KBM-7 (cell line): ENCODE data around the gene SEMA6D.

Experiments
- DNase-seq: peaks from one replicate; pipeline ENCODE4 v3.0.0-alpha.2; 2015
- in situ Hi-C: fragments of 300-500 bp; cut with MboI; formaldehyde crosslinking; loops from 2 replicates; pipeline ENCODE4 v1.14.3; 2020; ENCODE audit warnings: low sequenced_read_pairs, low pct_unique_long_range_greater_than_20kb, mixed read lengths

Gene SEMA6D

DNA sequence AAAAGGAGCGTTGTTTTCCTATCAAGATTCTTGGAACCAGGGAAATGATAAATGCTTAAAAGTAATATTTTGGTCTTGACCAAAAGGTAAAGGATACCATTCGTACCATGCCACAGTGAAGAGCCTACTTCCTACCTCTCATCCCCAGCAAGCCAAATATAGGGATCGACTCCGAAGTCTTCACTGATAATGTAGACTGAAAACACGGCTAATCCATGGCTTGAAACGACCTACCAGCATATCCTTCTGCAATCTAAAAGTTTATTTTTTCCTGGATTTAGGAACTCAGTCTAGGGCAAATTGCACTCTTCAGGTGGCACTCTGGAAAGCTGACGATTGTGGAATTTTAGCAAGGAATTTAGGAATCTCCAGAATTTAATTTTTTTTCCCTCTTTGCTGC lies 1.9 kb upstream of the SEMA6D start:
- in situ Hi-C loops: no loop called here
- no peak for DNase-seq

DNA sequence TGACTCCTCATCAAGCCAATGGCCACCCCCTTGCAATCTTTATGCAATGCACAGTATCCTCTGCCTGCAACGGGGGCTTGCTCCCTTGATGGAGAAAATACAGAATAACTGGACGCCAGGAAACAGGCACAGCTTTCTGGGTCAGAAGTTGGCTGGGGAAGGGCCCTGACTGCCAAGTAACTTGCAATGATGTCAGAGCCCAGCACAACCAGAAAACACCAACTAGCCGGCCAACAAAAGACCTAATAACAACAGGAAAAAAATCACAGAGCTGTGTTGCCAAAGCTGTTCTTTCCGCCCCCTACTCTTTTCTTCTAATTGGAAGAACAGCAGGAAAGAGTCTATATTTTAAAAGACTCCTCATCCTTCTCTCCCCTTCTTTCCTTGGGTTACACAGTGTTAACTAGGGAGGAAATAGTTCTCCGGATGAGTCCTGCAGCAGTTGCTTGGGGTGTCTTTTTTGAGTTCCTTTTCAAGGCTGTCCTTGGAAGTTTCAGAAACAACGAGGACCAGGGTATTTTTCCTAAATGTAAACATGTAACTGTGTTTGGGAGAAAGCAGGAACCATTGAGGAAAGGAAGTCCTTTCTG lies 1.4 kb upstream of the SEMA6D start:
- no peak for DNase-seq
- in situ Hi-C loops: no loop called here

GRCh38 chr15:47716516-47716915 lies 789 bp upstream of the SEMA6D start:
- DNase-seq: no peak
- in situ Hi-C loops: no loop called here

DNA sequence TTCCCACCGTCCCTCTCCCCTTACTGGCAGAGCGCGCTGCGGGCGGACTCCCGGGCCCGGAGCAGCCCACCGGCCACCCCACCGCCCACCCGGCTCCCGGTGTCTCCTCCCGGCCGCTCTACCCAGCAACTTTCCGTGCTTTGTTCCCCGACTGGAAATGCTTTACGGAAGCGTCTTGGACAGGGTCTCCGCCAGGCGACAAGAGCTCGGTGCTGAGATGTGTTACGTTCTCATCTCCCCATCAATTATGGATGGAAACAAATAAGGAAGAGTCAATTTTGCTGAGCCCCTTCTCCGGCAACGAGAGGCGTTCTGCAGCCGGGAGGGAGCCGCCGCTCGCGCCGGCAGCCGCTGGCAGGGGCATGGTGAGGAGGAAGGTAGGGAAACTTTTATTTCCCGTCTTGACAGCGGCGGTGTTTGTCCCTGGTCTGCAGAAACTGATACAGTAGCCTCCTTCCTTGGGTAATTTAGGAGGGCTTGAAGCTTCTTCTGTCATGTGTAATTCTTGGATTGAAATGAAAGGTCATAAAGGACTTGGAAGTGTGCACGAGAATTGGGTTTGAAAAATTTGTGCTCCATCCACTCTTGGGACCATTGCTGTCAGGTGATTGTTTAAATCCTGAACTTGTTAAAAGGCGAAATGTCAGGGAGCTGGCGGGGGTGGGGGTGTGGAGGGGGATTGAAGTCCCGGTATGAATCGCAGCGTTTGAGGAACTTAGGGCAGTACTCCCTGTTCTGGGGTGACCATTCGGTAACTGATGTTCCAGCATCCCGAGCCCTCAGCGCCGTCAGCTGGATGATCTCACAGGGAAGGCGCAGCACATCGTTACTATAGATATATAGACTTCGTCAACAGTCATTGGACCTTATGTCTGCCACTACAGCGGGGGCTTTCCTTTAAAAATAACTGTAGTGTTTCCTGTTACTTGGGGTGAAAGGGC lies 1.5 kb downstream of the SEMA6D start:
- in situ Hi-C loops: no loop called here
- no peak for DNase-seq

DNA sequence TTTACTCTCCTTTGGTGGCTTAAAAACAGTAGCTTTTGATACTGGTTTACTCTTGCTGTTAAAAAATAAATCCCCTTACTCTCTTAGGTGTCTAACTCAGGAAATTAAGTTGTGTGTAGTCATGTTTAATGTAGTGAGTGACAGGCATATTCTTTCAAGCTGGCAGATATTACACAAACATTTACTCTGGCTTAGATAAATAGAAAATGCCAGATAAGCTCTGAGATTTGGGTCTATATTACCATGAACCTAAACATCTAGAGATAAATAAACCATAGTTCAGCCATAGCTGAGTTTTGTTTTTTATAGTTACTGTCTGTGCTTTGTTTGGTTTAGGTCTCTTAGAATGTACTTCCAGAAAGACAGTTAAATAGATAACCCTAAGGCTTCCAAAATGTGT lies 2.4 kb downstream of the SEMA6D start:
- DNase-seq: no peak
- in situ Hi-C loops: no loop called here

DNA sequence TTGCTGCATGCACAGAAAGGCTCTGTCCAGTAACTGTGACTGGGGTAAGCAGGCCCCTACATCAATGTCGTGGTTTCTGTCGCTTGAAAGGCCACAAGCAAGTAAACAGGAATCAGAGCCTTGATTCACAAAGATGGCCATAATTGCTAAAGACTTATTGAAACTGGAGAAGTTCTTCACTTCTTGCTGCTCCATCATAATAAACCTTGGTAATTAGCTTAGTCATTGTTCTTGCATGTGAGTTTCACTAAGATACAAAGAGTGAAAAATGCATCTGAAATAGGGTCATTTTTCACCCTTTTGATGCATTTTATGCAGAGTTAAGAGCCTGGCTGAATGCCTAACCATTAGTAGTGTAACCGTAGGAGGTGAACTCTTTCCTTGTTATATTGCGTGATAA lies 3.2 kb downstream of the SEMA6D start:
- in situ Hi-C loops: no loop called here
- no peak for DNase-seq

DNA sequence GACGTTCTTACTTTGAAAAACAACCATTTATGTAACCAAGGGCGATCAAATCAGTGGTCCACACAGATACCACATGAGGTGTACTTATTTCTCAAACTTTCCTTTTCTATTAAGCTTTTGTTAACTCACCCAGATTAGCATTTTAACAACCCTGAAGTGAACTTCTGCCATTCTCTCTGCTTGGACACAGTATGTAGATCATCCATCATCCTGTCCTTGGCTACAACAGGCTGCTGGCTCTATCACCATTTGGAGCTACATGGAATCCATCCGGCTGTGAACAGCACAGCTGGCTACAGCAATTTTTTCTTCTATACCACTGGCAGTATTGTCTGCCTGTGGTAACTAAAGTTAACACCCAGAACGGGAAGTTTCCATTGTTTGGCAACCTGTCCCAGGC lies 4.4 kb downstream of the SEMA6D start:
- no peak for DNase-seq
- in situ Hi-C loops: no loop called here

DNA sequence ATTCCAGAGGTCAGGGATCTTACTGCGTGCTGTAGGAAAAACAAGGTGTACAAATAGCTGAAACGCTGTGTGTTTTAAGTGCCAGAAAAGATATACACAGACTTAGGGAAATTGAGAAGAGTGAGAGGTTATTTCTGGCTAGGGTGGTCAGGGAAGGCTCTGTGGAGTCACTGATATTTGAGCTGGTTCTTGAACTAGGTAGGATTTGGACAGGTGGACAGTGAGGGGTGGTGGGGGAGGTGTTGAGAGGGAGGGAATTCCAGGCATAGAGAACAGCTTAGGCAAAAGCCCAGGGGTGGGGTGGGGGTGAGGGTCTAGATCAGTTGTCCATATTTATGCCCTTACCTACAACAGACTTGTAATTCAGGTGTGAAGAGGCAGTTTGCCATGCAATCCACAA lies 7.0 kb downstream of the SEMA6D start:
- in situ Hi-C loops: no loop called here
- DNase-seq: no peak

DNA sequence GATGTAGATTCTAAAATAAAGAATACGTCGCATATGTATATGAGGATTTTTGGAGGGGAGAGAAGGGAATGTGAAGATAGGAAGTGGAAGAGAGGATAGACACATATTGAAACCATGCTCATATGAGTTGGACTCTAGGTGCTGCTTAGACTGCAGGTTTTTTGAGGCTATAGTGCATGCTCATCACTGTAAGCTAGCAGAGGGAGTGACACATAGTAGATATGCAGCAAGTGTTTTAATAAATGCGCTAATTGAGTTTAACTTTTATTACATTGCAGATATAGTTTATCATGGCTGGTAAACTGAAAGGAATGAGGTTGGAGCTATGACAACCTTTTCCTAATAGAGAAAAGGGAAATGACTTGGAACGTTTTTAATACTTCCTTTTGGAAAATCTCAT lies 7.7 kb downstream of the SEMA6D start:
- in situ Hi-C loops: no loop called here
- no peak for DNase-seq

- in situ Hi-C loops: no loop called here
- no peak for DNase-seq
Measured at GRCh38 chr15:47725906-47726305, 8.6 kb downstream of the SEMA6D start.

DNA sequence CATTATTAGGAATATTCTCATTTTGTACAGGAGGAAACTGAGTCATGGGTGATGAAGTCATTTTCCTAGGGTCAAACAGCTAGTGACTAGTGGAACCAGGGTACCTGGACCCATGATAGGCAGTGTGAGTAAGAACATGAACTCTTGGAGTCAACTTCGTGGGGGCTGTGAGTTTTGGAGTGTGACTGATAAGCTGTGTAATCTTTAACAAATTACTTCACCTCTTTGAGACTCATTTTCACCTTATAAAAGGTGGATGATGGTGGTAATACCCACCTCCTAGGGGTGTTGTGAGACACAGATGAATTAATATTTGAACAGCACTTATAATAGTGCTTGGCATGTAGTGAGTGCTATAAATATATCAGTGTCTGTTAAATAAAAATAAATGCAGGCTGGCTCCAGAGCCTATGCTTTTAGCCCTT lies 9.1 kb downstream of the SEMA6D start:
- in situ Hi-C loops: no loop called here
- DNase-seq: no peak

- no peak for DNase-seq
- in situ Hi-C loops: no loop called here
Measured at GRCh38 chr15:47727137-47727536, 9.8 kb downstream of the SEMA6D start.

- no peak for DNase-seq
- in situ Hi-C loops: no loop called here
Measured at GRCh38 chr15:47727676-47728075, 10.4 kb downstream of the SEMA6D start.

DNA sequence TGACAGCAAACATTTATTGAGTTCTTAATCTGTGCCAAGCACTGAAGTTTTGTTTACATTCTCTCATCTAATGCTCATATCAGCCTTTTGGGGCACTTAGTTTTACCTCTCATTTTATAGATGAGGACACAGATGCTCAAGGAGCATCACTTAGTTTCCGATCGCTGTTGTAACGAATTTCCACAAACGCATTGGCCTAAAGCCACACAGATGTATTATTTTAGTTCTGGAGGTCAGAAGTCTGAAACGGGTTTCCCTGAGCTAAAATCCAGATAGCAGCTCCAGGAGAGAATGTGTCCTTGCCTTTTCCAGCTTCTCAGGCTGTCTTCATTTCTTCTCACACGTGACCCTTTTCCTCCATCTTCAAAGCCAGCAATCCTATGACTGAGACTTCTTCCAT lies 11.1 kb downstream of the SEMA6D start:
- no peak for DNase-seq
- in situ Hi-C loops: no loop called here

- in situ Hi-C loops: no loop called here
- DNase-seq: no peak
Measured at GRCh38 chr15:47728886-47729285, 11.6 kb downstream of the SEMA6D start.

- DNase-seq: no peak
- in situ Hi-C loops: no loop called here
Measured at GRCh38 chr15:47731230-47731629, 13.9 kb downstream of the SEMA6D start.

DNA sequence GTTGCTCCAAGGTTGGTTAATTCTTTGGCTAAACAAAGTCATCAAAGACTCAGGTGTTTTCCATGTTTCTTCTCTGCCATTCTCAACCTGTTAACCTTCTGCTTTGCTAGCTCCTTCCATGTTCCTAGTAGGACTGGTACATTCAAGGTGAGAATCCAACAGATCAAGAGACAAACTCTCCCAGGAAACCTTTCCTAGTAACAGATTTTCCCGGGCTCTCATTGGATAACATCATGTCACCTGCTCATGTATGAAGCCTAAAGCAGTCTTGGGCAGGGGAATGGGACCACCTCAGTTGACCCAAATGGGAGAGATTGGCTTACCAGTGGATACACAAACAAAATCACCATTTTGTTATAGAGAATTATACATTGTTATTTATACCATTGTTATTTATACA lies 14.9 kb downstream of the SEMA6D start:
- in situ Hi-C loops: no loop called here
- DNase-seq: no peak

DNA sequence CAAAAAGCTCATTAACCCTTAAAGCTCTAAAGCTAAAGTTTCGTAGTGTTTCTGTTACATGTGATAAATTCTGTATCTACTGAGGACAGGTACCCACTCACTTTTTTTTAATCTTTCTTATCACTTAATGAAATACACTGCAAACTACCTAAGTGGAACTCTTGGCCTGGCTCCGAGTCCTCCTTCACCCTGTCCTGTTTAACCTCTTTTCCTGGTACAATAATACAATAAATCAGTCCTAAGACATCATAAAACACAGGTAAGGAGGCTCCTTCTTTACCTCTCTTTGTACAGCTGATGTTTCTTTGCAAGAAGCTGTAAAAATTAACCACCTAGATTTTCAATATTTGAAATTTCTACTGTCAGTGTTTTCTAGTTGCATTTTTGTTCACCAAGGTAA lies 15.8 kb downstream of the SEMA6D start:
- in situ Hi-C loops: no loop called here
- no peak for DNase-seq

- DNase-seq: no peak
- in situ Hi-C loops: no loop called here
Measured at GRCh38 chr15:47736143-47736786, 19.0 kb downstream of the SEMA6D start.

- in situ Hi-C loops: no loop called here
- no peak for DNase-seq
Measured at GRCh38 chr15:47737477-47737876, 20.2 kb downstream of the SEMA6D start.
